HFF-Myc (cell line): ENCODE data around the gene TAF8.

Experiments used
- DNase-seq: peaks from one replicate; pipeline ENCODE4 v3.0.0-alpha.2; 2011; ENCODE audit warnings: low read depth; ENCODE audit errors: extremely low read depth
- H3K4me3 ChIP-seq: replicated peaks from 2 replicates; pipeline ENCODE4 v1.5.1; 2011; ENCODE audit warnings: low read depth, mild to moderate bottlenecking, control low read depth, low read length
- TF ChIP-seq, protein P1 (sequence below): IDR thresholded peaks from 2 replicates; pipeline ENCODE4 v1.5.1; 2012; ENCODE audit warnings: mild to moderate bottlenecking, low read depth, low read length, control low read depth; ENCODE audit errors: missing control alignments

The TAF8 gene

DNA sequence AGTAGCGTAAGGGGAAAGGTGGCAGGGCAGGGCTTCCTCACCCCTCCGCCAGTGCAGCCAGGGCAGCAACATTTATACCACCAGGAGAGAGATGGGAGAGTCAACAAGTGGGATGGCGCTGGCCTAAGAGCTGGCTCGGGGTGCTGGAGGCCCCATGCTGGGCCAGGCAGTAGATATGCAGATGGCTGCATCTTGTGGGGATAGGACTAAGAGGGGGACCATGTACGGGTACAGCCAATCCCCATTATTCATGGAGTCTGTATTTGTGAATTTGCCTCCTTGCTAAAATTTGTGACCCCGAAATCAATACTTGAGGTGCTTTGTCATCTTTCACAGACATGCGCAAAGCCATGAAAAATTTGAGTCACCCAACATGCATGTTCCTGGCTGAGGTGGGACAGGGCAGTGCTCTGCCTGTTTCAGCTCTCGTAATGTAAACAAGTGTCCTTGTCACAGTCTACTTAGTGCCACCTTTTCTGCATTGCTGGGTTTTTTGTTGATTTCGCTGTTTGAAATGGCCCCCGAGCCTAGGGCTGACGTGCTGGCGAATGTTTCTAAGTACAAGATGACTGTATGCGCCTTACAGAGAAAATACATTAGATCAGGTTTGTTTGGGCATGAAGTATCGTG lies 27.5 kb upstream of the TAF8 start:
- no peak for DNase-seq
- H3K4me3 ChIP-seq: no peak overlapping the region
- TF ChIP-seq, protein P1, sequence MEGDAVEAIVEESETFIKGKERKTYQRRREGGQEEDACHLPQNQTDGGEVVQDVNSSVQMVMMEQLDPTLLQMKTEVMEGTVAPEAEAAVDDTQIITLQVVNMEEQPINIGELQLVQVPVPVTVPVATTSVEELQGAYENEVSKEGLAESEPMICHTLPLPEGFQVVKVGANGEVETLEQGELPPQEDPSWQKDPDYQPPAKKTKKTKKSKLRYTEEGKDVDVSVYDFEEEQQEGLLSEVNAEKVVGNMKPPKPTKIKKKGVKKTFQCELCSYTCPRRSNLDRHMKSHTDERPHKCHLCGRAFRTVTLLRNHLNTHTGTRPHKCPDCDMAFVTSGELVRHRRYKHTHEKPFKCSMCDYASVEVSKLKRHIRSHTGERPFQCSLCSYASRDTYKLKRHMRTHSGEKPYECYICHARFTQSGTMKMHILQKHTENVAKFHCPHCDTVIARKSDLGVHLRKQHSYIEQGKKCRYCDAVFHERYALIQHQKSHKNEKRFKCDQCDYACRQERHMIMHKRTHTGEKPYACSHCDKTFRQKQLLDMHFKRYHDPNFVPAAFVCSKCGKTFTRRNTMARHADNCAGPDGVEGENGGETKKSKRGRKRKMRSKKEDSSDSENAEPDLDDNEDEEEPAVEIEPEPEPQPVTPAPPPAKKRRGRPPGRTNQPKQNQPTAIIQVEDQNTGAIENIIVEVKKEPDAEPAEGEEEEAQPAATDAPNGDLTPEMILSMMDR: no peak

DNA sequence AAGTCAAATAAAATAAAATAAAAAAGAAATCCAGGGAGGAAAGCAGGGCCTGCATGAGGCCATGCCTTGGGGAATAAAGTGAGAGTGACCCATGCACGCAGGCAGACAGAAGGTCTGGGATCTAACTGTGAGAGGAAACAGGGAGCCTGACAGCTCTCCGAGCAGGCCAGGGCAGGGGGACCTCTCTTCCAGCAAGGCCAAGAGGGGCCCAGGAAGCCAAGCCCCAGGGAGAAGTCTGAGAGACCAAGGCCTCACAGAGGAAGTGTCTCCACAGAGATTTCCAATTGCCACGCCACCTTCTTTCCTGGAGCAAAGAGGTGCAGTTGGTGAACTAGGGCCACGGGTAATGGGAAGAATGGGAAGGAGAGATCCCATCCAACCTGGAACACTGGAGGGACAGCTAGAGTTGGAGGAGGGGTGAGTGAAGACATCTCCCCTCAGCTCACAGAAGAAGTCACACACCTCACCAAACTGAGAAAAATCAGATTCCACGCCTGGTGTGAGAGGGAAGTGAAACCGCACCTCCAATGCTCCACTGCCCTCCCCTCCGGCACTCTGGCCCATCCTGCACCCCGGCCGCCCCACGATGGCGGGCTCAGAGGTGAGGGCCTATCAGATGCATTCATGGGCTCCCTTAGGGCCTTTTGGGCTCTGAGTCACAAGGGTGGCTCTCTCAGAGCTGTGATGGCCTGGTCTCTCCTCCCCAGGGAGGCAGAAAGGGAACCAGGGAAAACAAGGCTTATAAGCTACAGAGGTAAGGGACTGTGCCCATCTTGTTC lies 25.1 kb upstream of the TAF8 start:
- TF ChIP-seq, protein P1: no peak
- no peak overlapping the region for H3K4me3 ChIP-seq
- DNase-seq: no peak

DNA sequence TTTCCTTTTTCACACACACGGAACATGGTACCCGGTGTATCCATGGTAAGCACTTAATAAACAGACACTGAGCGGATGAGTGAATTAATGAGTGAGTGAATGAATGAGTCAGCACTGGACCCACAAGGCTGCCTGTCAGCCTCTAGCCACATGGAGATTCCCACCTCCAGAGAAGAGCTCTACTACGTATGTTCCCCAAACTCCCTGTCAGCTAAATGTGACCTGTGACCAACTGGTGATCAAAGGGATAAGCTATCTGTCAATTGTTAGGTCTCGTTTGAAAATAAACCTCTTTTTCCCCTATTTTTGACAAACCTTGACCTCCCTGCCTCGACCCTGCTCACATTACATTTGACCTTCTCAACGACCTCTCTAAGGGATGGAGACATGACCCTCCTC lies 24.5 kb upstream of the TAF8 start:
- no peak overlapping the region for H3K4me3 ChIP-seq
- TF ChIP-seq, protein P1: no peak
- DNase-seq: no peak

DNA sequence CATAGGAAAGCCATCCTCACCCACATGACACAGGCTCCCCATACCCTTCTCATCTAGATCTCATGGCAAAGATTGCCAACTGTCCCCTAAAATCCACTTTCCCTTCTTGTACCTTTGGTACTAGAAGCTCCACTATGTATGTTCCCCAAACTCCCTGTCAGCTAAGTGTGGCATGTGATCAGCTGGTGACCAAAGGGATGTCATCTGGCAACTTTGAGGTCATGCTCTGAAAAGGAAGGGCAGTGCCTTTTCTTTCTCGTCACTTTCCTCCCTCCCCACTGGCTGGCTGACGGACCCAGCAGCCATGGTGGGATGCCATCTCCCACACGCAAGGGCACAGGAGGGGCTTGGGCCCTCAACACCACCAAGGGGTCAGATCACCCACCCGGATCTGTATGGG lies 23.8 kb upstream of the TAF8 start:
- TF ChIP-seq, protein P1: no peak
- DNase-seq: no peak
- H3K4me3 ChIP-seq: no peak overlapping the region

DNA sequence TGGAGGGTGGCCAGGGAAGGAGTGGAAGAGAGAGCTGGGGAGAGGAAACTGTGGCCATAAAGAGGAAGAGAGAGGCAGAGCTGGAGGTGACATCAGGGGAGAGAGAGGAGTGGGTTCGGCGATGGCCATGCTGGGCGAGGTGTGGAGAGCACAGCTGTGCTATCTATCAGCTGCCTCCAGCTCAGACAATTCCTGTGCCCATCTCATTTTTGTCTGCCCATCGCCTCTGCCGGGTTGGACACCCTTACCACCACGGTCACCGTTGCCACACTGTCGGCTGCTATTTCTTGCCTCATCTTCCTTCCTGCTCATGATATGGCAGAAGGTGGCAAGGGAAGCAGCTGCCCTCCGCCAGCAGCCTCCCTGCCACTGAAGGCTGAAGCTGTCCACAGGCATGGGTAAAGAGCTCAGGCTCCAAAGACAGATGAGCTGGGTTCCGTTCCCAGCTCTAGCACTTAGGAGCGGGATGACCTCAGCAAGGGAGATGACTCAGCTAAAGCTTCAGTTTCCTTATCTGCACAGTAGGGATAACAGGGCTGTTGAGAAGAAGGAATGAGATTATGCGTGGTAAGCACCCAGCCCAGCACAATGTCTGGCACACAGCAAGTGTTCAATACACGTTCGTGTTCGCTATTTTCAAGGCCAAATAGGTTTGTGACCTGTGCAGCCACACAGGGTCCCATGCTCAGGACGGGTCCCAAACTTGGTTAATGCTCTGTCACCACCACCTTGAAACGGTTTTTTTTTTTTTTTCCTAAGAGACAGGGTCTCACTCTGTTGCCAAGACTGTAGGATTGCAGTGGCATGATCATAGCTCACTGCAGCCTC lies 21.9 kb upstream of the TAF8 start:
- DNase-seq: no peak
- TF ChIP-seq, protein P1: no peak
- no peak overlapping the region for H3K4me3 ChIP-seq

DNA sequence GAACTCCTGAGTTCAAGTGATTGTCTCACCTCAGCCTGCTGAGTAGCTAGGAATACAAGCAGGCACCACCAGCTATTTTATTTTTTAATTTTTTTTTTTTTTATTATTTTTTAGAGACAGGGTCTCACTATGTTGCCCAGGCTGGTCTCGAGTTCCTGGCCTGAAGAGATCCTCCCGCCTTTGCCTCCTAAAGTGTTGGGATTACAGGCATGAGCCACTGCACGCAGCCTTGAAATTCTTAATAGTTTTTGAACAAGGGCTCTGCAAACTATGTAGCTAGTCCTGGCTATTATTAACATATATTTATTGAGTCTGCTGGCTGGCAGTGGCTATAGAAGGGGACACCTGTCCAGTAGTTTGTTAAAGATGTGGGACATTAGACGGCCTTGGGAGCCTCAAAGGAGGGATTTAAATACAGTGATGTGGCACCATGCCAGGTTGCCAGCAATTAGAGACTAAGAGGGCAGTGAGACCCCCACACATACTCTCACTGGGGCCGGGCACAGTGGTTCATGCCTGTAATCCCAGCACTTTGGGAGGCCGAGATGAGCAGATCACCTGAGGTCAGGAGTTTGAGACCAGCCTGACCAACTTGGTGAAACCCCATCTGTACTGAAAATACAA lies 21.1 kb upstream of the TAF8 start:
- DNase-seq: no peak
- no peak overlapping the region for H3K4me3 ChIP-seq
- TF ChIP-seq, protein P1: no peak
